Hepatocyte (in vitro differentiated cells): ENCODE measurements around the gene ARMC8.

Source experiments
- EZH2 ChIP-seq: fragments of 200-600 bp; sonication (generic); IDR thresholded peaks from 2 replicates; pipeline ENCODE4 v1.6.1; 2016; ENCODE audit warnings: antibody characterized with exemption, mild to moderate bottlenecking, borderline replicate concordance
- TF ChIP-seq, protein P1 (sequence below): fragments of 200-600 bp; sonication (generic); IDR thresholded peaks from 2 replicates; pipeline ENCODE4 v1.5.1; 2016; ENCODE audit warnings: antibody characterized with exemption, mild to moderate bottlenecking; ENCODE audit not compliant: poor library complexity

DNA sequence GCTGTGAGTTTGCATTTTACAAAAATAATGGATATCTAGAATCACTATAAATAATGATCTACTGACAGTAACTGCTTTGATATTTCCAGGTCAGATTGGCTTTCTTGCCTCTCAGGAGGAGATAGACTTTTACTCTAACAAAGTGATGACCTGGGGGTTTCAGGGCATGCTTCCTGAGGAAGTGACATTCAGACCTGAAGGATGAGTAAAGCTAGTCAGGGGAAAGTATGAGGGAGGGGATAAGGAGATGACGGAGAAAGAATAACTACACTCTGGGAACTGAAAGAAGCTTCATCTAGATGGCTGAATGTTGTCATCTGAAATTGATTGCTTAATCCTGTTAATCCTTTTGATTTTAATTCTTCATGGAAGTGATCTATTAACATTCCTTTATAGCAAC lies 32.2 kb downstream of the ARMC8 start:
- TF ChIP-seq, protein P1, sequence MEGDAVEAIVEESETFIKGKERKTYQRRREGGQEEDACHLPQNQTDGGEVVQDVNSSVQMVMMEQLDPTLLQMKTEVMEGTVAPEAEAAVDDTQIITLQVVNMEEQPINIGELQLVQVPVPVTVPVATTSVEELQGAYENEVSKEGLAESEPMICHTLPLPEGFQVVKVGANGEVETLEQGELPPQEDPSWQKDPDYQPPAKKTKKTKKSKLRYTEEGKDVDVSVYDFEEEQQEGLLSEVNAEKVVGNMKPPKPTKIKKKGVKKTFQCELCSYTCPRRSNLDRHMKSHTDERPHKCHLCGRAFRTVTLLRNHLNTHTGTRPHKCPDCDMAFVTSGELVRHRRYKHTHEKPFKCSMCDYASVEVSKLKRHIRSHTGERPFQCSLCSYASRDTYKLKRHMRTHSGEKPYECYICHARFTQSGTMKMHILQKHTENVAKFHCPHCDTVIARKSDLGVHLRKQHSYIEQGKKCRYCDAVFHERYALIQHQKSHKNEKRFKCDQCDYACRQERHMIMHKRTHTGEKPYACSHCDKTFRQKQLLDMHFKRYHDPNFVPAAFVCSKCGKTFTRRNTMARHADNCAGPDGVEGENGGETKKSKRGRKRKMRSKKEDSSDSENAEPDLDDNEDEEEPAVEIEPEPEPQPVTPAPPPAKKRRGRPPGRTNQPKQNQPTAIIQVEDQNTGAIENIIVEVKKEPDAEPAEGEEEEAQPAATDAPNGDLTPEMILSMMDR = no peak
- no peak for TF ChIP-seq EZH2
